Left lung (tissue), 10 donors: ENCODE results near the gene LAMA3. TPM values are rescaled to one million over a fixed set of nuclear protein-coding genes. Genes with fewer than 3 reads are reported as not detected.

Source experiments
- ATAC-seq: fragments of 200-7000 bp; cut with Tn5 transposase; one replicate; pipeline ENCODE4 v1.9.1; 2020; ENCODE audit warnings: moderate library complexity
- DNase-seq, 4 donors: peaks; one replicate each; pipeline ENCODE4 v3.0.0-alpha.2; 2013 to 2020
- H3K27ac ChIP-seq, 2 donors: fragments of 200-600 bp; sonication (generic) in 1 of 2; one replicate each; pipeline versions ENCODE4 v1.5.0 to v1.8.0; 2020 to 2021
- H3K27me3 ChIP-seq, 2 donors: fragments of 200-600 bp; sonication (generic) in 1 of 2; one replicate each; pipeline versions ENCODE4 v1.5.0 to v1.8.0; 2020 to 2021
- H3K36me3 ChIP-seq, 2 donors: fragments of 200-600 bp; sonication (generic) in 1 of 2; one replicate each; pipeline versions ENCODE4 v1.5.0 to v1.8.0; 2020 to 2021
- H3K4me1 ChIP-seq, 2 donors: fragments of 200-600 bp; one replicate each; pipeline ENCODE4 v1.8.0; 2021
- H3K4me3 ChIP-seq, 2 donors: fragments of 200-600 bp; sonication (generic) in 1 of 2; one replicate each; pipeline versions ENCODE4 v1.5.0 to v1.8.0; 2020 to 2021; ENCODE audit warnings: mild to moderate bottlenecking in 1 of 2
- H3K9me3 ChIP-seq, 2 donors: fragments of 200-600 bp; sonication (generic) in 1 of 2; one replicate each; pipeline versions ENCODE4 v1.5.0 to v1.8.0; 2020 to 2021
- CTCF ChIP-seq, 2 donors: fragments of 200-600 bp; sonication (generic) in 1 of 2; IDR thresholded peaks; one replicate each; pipeline versions ENCODE4 v1.5.0 to v1.8.0; 2021; ENCODE audit warnings: antibody characterized with exemption in 2 of 2
- intact Hi-C, 2 donors: fragments of 100-400 bp; cut with DNase I; formaldehyde crosslinking; loops; one replicate each; pipeline versions ENCODE4 v1.11.2 to v1.14.2; 2022
- polyA plus RNA-seq, 6 donors: library from polyadenylated mRNA; unstranded; fragments of 120-200 nt; gene quantifications; one replicate each; pipeline ENCODE4 v1.2.1, GENCODE V29; 2013; ENCODE audit not compliant: insufficient read length in 6 of 6
- total RNA-seq, 2 donors: library from RNA; stranded (reverse); fragmentation: NEBNext Ultra II Directional; extraction: Animal tissue kit (Norgen Biotek cat#: 25700); gene quantifications; one replicate each; pipeline ENCODE4 v1.2.1, GENCODE V29; 2021
- donor health status: DM: no; HTN: yes; CAD: no.
- donor health status: DM: no; HTN: no; CAD: no.

The LAMA3 gene
- total and polyA plus RNA-seq, 8 donors, result 42.8 to 207 (median 140) TPM

- H3K9me3 ChIP-seq, result no peaks in the 10 kb centered on the region
- H3K27me3 ChIP-seq, result no peaks in the 10 kb centered on the region
- H3K4me1 ChIP-seq, result peaks cover 0 to 7% of the 10 kb centered on the region in 2 donors
- TF ChIP-seq CTCF (IDR thresholded peaks at IDR 0.05), result no peak
- no peaks in the 10 kb centered on the region for H3K36me3 ChIP-seq
- ATAC-seq (no peak), DNase-seq (no peak)
- H3K4me3 ChIP-seq, result no peak overlapping the region
- intact Hi-C loops, result no loop called here
- H3K27ac ChIP-seq, result no peak overlapping the region
Measured at GRCh38 chr18:23986600-23987359, 297.5 kb downstream of the LAMA3 start.

GRCh38 chr18:23990474-23991410 lies 301.5 kb downstream of the LAMA3 start:
- TF ChIP-seq CTCF (IDR thresholded peaks at IDR 0.05), result no peak
- ATAC-seq, result peak; percentile 61
- intact Hi-C loops, result no loop called here
- Histone ChIP-seq H3K9me3 (no peaks in the 10 kb centered on the region), H3K27ac (no peak overlapping the region), H3K36me3 (no peaks in the 10 kb centered on the region), H3K27me3 (no peaks in the 10 kb centered on the region), H3K4me3 (no peak overlapping the region), H3K4me1 (peaks cover 9 to 10% of the 10 kb centered on the region in 2 donors)
- no peak for DNase-seq

GRCh38 chr18:23992089-23992940 lies 303.1 kb downstream of the LAMA3 start:
- Histone ChIP-seq H3K9me3 (no peaks in the 10 kb centered on the region), H3K36me3 (no peaks in the 10 kb centered on the region), H3K4me1 (peaks cover 9 to 10% of the 10 kb centered on the region in 2 donors), H3K4me3 (no peak overlapping the region), H3K27me3 (no peaks in the 10 kb centered on the region), H3K27ac (peak overlapping the region in 1 of 2 donors; percentile 30)
- DNase-seq, result peak in 2 of 4 donors; percentile 59 to 80
- peak; percentile 73 for ATAC-seq
- no peak for TF ChIP-seq CTCF (IDR thresholded peaks at IDR 0.05)
- intact Hi-C loops, result no loop called here

- Histone ChIP-seq H3K36me3 (no peaks in the 10 kb centered on the region), H3K4me1 (peaks cover 9 to 10% of the 10 kb centered on the region in 2 donors), H3K9me3 (no peaks in the 10 kb centered on the region), H3K4me3 (no peak overlapping the region), H3K27ac (peak overlapping the region in 1 of 2 donors; percentile 30), H3K27me3 (no peaks in the 10 kb centered on the region)
- ATAC-seq, result no peak
- no peak for DNase-seq
- TF ChIP-seq CTCF (IDR thresholded peaks at IDR 0.05), result no peak
- intact Hi-C loops, result no loop called here
Measured at GRCh38 chr18:23992941-23993280, 303.7 kb downstream of the LAMA3 start.
